HG02840 (cell line): Measurements from ENCODE around the gene ST3GAL2.
"Not testable (repeated sequence)": the region's sequence is repeated elsewhere in the genome, so short reads cannot be mapped to it uniquely, and the experiment has no call there.

Experiments used
- ATAC-seq: cut with Tn5 transposase; IDR thresholded peaks from one replicate; pipeline ENCODE4 v1.9.1; 2021; ENCODE audit warnings: mild to moderate bottlenecking, moderate library complexity, moderate number of reproducible peaks; ENCODE audit not compliant: unreplicated experiment, low FRiP score

The ST3GAL2 gene

DNA sequence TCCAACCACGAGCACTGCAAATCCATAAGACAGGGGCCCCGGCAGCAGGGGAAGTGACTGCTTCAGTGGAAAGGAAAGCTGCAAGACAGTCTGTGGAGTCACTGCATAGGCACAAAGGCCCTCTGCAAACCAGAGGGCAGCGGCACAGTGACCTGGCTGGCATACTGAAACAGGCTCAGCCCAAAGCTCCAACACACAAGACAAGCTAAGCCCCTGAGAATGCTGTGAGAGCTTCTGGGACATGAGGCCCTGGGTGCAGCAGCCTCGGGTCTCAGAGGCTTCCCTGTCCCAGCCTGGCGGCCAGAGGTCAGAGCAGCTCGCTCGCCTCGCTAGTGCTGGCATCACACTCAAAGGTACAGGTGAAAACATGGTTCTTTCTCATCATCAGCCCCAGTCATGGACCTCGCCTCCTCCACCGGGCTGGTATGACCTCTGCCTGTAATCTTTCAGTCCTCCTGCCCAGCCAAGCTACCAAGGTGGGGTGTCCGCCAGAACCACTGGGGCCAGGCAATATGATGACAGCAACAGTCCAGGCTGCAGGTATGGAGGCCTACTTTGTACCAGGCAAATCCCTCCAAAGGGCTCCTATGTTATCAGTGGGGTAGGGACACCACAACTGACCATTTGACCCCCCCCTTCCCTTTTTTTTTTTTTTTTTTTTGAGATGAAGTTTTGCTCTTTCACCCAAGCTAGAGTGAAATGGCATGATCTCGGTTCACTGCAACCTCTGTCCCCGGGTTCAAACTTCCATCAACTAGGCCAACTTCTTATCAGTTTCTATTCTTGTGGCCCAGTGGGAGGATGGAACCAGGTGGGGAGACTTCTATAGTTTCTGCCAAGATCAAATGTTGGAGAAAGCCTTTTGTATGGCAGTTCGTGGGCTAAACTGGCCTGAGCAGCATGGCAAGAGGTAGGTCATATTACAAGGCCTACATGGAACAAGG lies 19.2 kb downstream of the ST3GAL2 start:
- ATAC-seq = no peak

DNA sequence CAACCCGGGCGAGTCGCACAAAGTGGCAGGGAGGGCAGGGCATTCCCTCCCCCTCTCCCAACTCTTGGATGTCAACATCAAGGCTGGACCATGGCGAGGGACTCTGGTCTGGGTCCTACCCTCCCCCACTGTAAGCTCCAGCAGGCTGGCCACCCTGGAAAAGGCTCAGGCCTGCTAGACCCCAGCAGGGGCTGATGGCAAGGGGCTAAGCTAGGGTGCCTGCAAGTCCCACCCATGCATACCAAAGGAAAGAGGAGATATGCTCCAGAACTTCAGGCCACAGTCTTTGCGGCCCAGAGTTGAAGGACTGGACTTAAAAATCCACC lies 19.9 kb downstream of the ST3GAL2 start:
- no peak for ATAC-seq

DNA sequence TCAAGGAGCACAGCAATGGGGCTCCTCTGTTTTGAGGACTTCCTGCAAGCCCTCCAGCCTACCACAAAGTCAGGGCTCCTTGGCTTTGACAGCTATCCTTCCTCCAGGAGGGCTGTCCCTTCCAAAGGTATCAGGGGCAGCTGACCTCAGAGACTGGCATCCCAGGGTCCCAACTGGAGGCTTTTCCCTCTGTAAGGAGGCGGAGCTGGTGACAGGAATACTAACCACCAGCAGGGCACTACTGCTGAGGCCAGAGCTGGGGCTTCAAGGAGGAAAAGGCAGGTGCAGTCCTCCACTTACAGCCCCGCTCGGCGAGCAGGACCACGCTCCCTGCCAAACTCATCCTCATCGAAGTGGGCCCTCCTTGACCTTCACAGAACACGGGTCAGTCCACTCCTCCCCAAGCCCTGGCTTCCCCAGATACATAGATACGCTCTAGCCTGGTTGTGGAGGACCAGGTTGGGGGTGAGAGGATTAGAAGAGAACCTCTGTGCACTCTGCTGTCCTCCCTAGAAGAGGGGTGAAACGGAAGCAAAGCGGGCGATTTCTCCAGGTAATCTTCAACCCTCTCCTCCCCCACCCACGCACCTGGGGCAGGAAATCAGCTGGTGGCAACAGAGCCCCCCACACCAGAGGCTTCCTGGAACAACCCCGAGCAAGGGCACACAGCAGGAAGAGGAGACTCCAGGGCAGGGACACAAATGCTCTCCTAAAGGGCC lies 20.5 kb downstream of the ST3GAL2 start:
- ATAC-seq = no peak

DNA sequence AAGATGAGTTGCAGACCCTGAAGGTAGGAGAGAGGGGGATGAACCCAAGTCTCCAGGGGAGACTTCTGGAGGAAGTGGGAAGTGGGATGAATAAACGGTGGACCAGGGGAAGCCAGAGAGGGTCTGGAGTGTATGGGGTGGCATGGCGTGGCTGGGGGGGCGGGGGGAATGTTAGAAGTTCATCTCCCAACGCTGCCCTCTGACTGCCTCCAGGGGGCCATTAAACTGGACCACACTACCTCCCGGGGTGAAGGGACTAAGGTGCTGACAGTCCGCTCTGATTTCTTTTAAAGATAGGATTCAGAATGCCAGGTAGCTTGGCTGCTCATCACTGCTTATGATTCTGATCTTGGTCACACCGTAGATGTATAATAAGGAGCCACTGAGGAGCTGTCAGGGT lies 21.2 kb downstream of the ST3GAL2 start:
- ATAC-seq = no peak

DNA sequence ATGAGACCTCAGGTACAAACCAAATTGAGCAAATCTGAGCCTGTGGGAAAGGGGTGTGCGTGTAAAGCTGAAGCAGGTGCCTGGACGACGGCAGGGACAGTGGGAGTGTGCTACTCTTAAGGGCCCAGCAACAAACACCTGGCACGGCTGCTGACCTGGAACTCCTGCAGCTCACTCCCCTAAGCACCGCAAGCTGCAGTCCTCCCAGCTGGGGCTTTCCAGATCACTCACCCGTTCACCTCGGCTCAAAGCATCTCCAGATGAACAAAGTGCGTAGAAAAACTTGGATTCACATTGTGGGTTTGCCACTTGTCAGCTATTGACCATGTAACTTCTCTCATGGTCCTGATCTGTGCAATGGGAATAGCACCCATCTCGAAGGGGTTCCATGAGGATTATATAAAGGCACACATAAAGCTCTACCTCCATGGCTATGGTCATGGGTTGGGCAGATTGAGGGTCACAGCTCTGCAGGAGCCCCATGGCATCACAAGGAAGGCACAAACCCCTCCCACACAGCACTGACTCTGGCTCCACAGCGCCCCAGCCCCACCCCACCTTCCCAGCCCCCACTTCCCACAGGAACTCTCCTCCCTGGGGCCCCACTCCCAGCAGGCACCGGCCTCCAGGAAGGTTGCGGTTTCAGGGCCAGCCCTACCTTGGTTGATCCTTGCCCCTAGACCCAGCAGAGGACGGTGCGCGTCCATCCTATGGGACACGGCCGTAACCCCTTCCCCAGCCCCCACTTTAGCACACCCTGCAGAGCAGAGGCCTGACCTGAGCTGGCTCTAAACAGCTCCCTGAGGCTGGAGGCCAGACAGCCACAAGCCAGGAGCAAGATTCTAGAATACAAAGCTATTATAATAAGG lies 21.9 kb downstream of the ST3GAL2 start:
- no peak for ATAC-seq

DNA sequence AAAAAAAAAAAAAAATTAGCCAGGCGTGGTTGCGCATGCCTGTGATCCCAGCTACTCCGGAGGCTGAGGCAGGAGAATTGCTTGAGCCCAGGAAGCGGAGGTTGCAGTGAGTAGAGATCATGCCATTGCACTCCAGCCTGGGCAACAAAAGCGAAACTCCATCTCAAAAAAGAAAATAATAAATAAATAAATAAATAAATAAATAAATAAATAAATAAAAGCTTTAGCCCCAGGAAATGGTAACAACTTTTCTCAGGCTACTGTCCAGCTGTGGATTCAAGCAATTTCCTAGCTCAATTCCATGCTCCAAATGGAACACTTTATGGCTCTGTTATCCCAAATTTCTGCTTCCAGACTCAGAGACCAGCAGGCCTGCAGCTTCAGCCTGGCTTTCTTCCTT lies 25.3 kb downstream of the ST3GAL2 start:
- not testable (repeated sequence) for ATAC-seq

DNA sequence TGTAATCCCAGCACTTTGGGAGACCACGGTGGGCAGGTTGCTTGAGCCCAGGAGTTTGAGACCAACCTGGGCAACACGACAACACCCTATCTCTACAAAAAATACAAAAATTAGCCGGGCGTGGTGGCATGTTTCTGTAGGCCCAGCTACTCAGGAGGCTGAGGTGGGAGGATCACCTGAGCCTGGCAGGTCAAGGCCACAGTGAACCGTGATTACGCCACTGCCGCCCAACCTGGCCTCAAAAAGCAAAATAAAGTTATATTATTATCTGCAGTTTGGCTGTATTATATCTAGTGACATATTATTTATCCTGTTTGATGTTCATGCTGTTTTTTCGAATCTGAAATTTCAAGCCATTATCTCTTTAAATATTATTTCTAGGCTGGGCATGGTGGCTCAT lies 26.5 kb downstream of the ST3GAL2 start:
- no peak for ATAC-seq

DNA sequence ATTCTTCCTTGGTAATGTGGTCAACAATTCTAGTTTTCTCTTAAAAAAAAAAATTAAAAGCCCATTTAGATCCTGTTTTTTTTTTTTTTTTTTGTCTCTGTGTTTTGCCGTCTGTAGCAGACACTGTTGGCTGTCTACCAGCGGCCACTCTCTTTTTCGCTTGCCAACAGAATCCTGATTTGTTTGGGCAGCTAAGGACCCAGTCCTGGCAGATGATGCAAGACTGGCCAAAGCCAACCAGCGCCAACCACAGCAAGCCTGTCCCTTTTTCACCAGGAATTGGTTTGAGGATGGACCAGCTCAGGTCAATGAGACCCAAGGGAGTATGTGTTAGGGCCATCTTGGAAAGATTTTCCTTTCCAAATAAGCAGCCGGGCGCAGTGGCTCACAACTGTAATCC lies 28.2 kb downstream of the ST3GAL2 start:
- ATAC-seq = no peak

DNA sequence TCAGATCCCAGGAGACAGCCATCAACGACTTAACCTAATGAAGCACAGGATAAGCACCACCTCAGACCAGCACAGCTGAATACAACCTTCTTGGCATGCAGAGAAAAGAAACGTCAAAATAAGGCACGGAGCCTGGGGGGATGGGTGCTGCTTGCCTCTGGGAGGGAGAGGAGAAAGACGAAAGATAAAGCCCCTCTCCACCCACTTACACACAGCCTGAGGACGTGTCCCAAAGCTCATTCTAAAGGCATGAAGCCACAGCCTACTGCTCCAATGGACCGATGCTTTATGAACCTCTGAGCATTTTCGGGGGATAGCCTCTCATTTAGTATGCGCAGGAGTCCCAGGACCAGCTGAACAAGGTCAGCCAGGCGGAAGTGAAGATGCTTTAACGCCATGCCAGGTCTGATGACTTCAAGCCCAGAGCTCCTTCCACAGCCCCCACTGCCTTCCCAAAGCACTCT lies 31.1 kb downstream of the ST3GAL2 start:
- ATAC-seq = no peak

DNA sequence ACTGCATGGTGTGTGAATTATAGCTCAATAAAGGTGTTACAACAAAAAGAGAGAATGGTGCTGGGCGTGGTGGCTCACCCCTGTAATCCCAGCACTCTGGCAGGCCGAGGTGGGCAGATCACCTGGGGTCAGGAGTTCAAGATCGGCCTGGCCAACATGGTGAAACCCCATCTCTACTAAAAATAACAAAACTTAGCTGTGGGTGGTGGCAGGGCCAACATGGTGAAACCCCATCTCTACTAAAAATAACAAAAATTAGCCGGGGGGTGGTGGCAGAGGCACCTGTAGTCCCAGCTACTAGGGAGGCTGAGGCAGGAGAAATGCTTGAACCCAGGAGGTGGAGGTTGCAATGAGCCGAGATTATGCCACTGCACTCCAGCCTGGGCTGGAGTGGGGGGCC lies 32.8 kb downstream of the ST3GAL2 start:
- ATAC-seq = not testable (repeated sequence)

DNA sequence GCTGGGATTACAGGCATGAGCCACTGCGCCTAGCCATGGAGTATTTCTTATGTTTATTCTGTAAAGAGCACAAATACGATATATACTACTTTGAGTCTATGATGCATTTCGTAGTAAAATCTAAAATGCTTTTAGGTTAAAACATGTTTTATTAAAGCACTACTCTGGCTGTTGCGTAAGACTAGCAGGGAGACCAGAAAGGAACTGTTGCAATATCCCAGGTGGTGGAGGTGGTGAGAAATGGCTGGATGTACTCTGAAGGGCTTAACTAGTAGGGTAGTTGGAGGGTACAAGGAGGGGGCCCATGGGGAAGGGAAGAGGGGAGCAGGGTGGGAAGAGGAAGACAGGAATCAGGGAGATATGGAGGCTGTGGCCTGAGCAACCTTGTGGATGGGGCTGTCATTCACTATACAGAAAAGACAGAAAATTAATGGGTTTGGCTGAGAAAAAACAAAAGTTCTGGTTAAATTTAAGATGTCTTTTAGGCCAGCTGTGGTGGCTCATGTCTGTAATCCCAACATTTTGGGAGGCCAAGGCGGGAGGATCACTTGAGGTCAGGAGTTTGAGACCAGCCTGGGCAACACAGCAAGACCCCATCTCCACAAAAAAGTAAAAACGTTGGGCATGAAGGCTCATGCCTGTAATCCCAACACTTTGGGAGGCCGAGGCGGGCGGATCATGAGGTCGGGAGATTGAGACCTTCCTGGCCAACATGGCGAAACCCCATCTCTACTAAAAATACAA lies 35.8 kb downstream of the ST3GAL2 start:
- ATAC-seq = no peak

DNA sequence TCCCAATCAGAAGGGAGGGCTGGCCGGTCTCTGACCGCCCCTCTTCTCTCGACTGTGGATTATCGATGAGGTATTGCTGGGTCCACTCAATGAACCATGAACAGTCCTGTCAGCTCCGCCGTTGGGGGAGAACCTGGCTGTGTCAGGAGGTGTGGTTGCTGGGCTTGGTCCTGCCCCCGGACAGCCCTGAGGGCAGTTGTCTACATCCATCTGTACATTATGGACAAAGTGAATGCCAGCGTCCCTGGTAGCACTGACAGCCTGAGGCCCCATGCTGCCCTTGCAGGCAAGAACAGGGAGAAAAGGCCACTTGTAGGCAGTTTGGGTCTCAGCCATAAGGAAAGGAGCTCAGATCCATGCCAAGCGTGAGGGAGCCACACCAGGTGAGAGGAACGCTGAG lies 38.9 kb downstream of the ST3GAL2 start:
- no peak for ATAC-seq

DNA sequence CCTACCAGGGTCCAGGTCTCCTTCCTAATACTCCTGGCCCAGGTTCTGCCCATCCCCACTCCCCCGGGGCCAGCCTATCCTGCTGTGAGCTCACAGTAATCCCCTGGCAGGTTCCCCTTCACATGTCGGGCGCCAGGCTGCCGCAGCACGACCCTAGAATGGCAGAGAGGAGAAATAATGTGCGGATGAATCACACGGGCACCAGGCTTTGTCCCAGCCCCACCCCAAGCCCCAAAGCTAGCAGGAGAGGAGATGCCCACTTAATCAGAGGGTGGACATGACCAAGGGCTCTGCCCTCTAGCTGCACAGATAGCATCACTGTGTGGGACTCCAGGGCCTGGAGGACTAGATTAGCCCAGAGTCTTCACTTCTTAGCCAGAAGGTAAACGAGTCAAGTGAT lies 39.5 kb downstream of the ST3GAL2 start:
- no peak for ATAC-seq

DNA sequence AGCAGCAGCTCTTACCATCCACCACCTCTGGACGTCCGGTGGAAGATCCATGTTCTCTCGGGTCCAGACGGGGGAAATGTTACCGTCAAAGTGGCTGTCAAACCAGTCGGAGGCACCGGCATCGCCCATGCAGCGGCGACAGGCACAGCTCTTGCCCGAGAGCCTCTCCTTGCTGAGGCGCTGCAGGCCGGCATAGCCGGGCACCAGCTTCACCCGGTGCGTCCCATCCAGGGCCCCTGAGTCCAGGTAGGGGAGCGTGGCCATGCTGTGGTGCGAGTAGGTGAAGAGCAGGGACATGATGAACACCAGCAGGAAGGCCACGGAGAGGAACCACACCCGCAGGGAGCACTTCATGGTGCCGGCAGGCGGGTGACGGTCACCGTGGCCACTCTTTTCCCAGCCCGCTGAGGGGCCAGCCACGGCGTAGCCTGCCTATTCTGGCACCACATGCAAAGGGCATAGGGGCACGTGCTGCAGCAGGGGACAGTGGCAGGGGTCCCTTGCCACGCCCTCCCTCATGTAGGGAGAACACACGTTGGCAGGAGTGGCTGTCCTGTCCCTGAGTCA lies 40.6 kb downstream of the ST3GAL2 start:
- ATAC-seq = no peak

DNA sequence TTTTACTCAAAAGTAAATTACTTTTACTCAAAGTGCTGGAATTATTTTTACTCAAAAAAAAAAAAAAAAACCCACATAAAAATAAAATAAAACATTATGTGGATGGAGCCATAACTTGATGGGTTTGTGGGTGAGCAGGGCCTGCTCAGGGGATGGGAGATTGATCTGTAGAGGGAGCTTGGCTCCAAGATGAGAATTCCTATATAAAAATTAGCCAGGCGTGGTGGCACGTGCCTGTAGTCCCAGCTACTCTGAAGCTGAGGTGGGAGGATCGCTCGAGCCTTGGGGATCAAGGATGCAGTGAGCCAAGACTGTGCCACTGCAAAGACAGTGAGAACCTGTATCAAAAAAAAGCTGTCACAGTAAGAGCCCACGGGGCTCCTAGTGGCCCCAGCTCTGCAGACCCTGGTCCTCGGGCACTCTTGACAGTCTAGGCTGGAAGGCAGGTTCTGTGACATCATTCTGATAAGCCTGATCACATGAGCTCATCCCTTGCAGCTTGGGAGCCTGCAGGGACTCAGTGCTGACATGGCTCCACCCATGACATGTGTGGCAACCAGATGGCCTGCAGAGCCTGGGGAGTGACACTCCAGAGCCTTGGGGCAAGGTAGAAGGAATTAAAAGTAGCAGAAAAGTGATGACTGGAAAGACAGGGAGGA lies 42.5 kb downstream of the ST3GAL2 start:
- ATAC-seq = no peak

DNA sequence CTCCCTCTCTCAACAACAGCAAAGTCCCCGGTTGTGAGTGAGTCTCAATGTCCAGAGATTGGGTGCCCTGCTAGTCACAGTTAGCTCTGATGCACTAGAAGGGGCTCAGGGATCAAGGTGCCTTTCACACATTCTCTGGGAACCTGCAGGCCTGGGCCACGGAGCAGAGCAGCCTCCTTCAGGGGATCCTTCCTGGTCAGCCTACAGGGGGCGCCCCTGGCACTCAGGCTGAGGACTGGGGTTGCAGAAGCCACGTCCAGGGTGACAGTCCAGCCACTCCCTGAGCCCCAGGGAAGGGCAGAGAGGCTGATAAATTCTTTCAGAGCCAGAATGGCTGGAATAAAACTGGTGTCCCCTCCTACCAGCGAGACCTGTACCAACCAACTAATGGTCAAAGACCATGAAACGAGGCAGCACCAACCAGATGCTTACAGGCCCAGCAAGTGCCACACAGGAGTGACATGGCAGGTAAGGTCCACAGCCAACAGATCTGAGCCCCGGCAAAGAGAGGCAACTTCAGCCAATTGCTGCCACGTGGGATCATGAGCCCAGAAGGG lies 43.5 kb downstream of the ST3GAL2 start:
- no peak for ATAC-seq

DNA sequence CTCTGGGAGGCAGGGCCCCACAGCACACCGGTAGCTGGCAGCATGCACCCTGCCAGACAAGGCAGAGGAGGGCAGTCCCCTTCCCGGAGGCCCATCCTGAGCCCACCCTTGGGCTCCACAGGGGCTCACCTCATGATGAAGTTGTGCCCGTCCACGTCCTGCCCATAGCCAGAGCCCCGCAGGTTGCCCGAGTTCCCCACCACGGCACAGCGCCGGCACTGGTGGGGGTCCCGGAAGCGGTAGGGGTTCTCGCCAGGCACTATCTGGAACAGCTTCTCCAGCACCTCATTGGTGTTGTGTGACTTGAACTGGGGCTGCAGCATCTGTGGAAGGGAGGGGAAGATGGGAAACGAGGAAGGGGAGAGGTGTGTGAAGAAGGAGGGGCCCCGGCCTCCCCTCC lies 44.0 kb downstream of the ST3GAL2 start:
- no peak for ATAC-seq

DNA sequence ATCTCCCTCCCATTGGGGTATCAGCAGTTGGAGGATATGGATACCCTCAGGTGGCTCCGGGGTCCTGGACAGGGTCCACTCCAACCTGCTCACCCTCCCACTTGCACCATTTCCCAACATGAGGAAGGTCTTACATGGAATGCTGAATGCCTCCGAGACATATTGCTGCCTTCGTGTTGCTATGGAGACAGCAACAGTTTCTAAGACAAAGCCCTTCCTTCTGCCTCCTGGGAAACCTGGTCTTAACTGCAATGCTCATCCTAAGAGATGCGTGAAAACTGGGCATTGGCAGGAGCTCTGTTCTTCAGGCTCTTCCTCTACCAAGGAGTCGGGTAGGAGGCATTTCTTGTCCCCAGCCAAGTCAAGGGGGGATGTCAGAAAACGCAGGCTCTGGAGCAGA lies 45.2 kb downstream of the ST3GAL2 start:
- no peak for ATAC-seq

DNA sequence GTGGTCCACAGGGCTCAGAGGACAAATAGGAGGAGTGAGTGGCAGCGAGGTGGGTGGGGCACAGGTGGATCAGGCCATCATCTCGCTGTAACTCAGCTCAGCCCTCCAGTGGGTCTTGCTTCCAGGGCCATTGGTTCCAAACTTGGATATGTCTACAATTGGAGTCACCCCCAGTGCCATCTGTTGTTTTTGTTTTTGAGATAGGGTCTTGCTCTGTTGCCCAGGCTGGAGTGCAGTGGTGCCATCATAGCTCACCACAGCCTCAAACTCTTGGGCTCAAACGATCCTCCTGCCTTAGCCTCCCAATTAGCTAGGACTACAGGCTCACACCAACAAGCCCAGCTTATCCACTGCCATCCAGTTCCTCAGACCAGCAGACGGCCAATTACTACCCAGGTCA lies 46.3 kb downstream of the ST3GAL2 start:
- ATAC-seq = no peak
